OCI-LY7 (cell line): ENCODE results near the gene HNRNPA1L2.

ENCODE experiments used
- EZH2phosphoT487 ChIP-seq: fragments of 200-600 bp; sonication (generic); IDR thresholded peaks from 2 replicates; pipeline ENCODE4 v1.6.1; 2018; ENCODE audit warnings: low read depth, borderline replicate concordance, mild to moderate bottlenecking, mixed run types, antibody characterized with exemption, low read length, moderate library complexity, mixed read lengths
- TF ChIP-seq, protein P1 (sequence below): fragments of 200-600 bp; sonication (generic); conservative IDR thresholded peaks from 2 replicates; pipeline ENCODE4 v1.5.1; 2014; ENCODE audit warnings: mild to moderate bottlenecking, antibody characterized with exemption, low read length, moderate library complexity, mixed read lengths

DNA sequence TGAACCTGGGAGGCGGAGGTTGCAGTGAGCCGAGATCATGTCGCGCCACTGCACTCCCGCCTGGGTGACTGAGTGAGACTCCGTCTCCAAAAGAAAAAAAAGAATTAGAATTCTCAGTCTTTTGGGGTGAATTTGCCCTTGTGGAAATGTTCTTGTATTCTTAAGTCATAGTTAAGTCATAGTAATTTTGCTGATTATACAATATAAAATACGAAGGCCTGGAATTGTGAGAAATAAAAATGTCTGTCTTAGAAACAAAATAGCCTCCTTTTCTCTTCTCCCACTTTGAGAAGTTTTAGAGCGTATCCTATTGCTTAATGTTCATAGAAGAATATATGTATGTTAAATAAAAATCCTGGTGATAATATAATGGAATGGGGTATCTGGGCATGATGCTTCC, 28.5 kb downstream of the HNRNPA1L2 start:
- TF ChIP-seq, protein P1, sequence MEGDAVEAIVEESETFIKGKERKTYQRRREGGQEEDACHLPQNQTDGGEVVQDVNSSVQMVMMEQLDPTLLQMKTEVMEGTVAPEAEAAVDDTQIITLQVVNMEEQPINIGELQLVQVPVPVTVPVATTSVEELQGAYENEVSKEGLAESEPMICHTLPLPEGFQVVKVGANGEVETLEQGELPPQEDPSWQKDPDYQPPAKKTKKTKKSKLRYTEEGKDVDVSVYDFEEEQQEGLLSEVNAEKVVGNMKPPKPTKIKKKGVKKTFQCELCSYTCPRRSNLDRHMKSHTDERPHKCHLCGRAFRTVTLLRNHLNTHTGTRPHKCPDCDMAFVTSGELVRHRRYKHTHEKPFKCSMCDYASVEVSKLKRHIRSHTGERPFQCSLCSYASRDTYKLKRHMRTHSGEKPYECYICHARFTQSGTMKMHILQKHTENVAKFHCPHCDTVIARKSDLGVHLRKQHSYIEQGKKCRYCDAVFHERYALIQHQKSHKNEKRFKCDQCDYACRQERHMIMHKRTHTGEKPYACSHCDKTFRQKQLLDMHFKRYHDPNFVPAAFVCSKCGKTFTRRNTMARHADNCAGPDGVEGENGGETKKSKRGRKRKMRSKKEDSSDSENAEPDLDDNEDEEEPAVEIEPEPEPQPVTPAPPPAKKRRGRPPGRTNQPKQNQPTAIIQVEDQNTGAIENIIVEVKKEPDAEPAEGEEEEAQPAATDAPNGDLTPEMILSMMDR, result no peak
- no peak for TF ChIP-seq EZH2phosphoT487
